Caco-2 (cell line): ENCODE measurements around the gene DIAPH3. TPM values are rescaled to one million over a fixed set of nuclear protein-coding genes. Genes with fewer than 3 reads are reported as not detected.

Experiments used
- BruUV-seq: library from RNA; stranded (reverse); fragments of 400-500 nt; replicated peaks from 2 replicates; lab custom pipeline; 2021; lab: Mats Ljungman, UMichigan
- CTCF ChIA-PET: fragments of 300-600 bp; sonication (Branson Sonifier 250); formaldehyde crosslinking; loops from one replicate; lab custom pipeline; 2022; ENCODE audit warnings: antibody characterized with exemption; lab: Charles Lee
- POLR2A ChIA-PET: fragments of 300-600 bp; sonication (Branson Sonifier 250); formaldehyde crosslinking; loops from one replicate; lab custom pipeline; 2022; ENCODE audit warnings: antibody characterized with exemption; lab: Charles Lee
- DNase-seq, 2 experiments: peaks; one replicate each; pipeline versions ENCODE4 v3.0.0 to v3.0.0-alpha.2; 2020 to 2022
- H3K27me3 ChIP-seq: replicated peaks from 2 replicates; pipeline ENCODE4 v1.6.0; 2011; ENCODE audit warnings: low read length; ENCODE audit not compliant: control insufficient read depth, insufficient read depth
- H3K36me3 ChIP-seq: 2 replicates; pipeline ENCODE4 v1.5.1; 2011; ENCODE audit warnings: low read length; ENCODE audit not compliant: control insufficient read depth, insufficient read depth
- H3K4me1 ChIP-seq: fragments of 250-450 bp; sonication (Bioruptor Pico); 2 replicates; pipeline ENCODE4 v1.5.1; 2020; ENCODE audit warnings: mild to moderate bottlenecking
- H3K4me3 ChIP-seq: 2 replicates; pipeline ENCODE4 v1.5.1; 2011; ENCODE audit warnings: low read depth, mild to moderate bottlenecking, control low read depth, low read length
- H3K9me3 ChIP-seq: fragments of 250-450 bp; sonication (Bioruptor Pico); 2 replicates; pipeline ENCODE4 v1.5.1; 2020; ENCODE audit warnings: mild to moderate bottlenecking, moderate library complexity
- H3K27ac Mint-ChIP-seq: one replicate; pipeline ENCODE4 v1.8.0; 2022; ENCODE audit warnings: mixed read lengths; ENCODE audit not compliant: unreplicated experiment
- H3K27me3 Mint-ChIP-seq: one replicate; pipeline ENCODE4 v1.8.0; 2022; ENCODE audit warnings: mixed read lengths; ENCODE audit not compliant: insufficient read depth, unreplicated experiment
- H3K36me3 Mint-ChIP-seq: one replicate; pipeline ENCODE4 v1.8.0; 2022; ENCODE audit warnings: mild to moderate bottlenecking, mixed read lengths; ENCODE audit not compliant: insufficient read depth, unreplicated experiment
- H3K4me1 Mint-ChIP-seq: one replicate; pipeline ENCODE4 v1.8.0; 2022; ENCODE audit warnings: low read depth, mixed read lengths; ENCODE audit not compliant: unreplicated experiment
- H3K4me3 Mint-ChIP-seq: one replicate; pipeline ENCODE4 v1.8.0; 2022; ENCODE audit warnings: mild to moderate bottlenecking, moderate library complexity, mixed read lengths; ENCODE audit not compliant: unreplicated experiment
- H3K9me3 Mint-ChIP-seq: one replicate; pipeline ENCODE4 v1.8.0; 2022; ENCODE audit warnings: mixed read lengths; ENCODE audit not compliant: unreplicated experiment
- intact Hi-C: fragments of 100-400 bp; cut with micrococcal nuclease; formaldehyde crosslinking; loops from one replicate; pipeline ENCODE4 v1.10.0; 2022; ENCODE audit not compliant: unreplicated experiment
- total RNA-seq: library from RNA; stranded (reverse); gene quantifications from 2 replicates; pipeline ENCODE4 v1.2.3, GENCODE V29; 2022
- TF ChIP-seq, protein P1 (sequence below), 2 experiments: fragments of 200-600 bp in 1 of 2; IDR thresholded peaks; 1 replicate in 1 of 2; 2 replicates in 1 of 2; pipeline versions ENCODE4 v1.5.1 to v1.8.0; 2011 to 2022; ENCODE audit warnings: antibody characterized with exemption in 1 of 2, control low read depth in 1 of 2, inconsistent platforms in 1 of 2, low read depth in 1 of 2, low read length in 1 of 2, mild to moderate bottlenecking in 1 of 2, moderate library complexity in 1 of 2; ENCODE audit not compliant: insufficient read depth in 1 of 2, severe bottlenecking in 1 of 2, unreplicated experiment in 1 of 2

The DIAPH3 gene
- total RNA-seq, 1 experiment from 2014 or later = 60.6 TPM

DNA sequence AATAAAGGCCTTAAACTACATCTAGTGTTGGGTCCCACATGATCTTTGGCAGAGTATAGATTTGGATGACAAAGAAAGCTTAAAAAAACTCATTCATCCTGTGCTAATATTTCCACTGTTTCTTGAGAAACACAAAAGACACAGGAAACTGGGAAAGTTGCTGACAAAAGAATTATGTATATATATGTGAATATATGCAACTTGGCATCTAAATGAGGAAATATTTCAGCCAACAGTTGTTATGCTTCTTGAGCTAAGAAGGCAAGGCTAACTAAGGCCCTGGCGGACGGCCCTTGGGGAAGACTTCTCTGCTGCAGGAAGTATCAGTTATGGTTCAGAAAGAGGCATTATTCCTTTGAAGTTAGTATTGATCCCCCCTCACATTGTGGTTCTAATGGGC lies 491.8 kb downstream of the DIAPH3 start:
- CTCF ChIA-PET = interaction anchor here (0.6 kb wide), 1 partner anchor 20 kb away, joined by 3 read pairs; no protein-coding TSS in a partner anchor
- Mint-ChIP-seq H3K27me3 (no peaks in the 10 kb centered on the region), H3K27ac (no peak overlapping the region), H3K9me3 (no peaks in the 10 kb centered on the region), H3K4me1 (peaks cover 14% of the 10 kb centered on the region), H3K4me3 (no peak overlapping the region), H3K36me3 (peaks cover 7% of the 10 kb centered on the region)
- H3K27me3 ChIP-seq = no peaks in the 10 kb centered on the region
- intact Hi-C loops = no loop called here
- H3K9me3 ChIP-seq = no peaks in the 10 kb centered on the region
- H3K4me3 ChIP-seq = no peak overlapping the region
- H3K4me1 ChIP-seq = peaks cover 26% of the 10 kb centered on the region
- DNase-seq = no peak
- H3K36me3 ChIP-seq = no peaks in the 10 kb centered on the region
- TF ChIP-seq, protein P1, sequence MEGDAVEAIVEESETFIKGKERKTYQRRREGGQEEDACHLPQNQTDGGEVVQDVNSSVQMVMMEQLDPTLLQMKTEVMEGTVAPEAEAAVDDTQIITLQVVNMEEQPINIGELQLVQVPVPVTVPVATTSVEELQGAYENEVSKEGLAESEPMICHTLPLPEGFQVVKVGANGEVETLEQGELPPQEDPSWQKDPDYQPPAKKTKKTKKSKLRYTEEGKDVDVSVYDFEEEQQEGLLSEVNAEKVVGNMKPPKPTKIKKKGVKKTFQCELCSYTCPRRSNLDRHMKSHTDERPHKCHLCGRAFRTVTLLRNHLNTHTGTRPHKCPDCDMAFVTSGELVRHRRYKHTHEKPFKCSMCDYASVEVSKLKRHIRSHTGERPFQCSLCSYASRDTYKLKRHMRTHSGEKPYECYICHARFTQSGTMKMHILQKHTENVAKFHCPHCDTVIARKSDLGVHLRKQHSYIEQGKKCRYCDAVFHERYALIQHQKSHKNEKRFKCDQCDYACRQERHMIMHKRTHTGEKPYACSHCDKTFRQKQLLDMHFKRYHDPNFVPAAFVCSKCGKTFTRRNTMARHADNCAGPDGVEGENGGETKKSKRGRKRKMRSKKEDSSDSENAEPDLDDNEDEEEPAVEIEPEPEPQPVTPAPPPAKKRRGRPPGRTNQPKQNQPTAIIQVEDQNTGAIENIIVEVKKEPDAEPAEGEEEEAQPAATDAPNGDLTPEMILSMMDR (IDR thresholded peaks at IDR 0.05; ENCODE audit: insufficient read depth in 1 of 2, low read depth in 1 of 2, low read length in 1 of 2, severe bottlenecking in 1 of 2, unreplicated experiment in 1 of 2) = no peak
- POLR2A ChIA-PET = no interaction called here
- no TSS peak for BruUV-seq

DNA sequence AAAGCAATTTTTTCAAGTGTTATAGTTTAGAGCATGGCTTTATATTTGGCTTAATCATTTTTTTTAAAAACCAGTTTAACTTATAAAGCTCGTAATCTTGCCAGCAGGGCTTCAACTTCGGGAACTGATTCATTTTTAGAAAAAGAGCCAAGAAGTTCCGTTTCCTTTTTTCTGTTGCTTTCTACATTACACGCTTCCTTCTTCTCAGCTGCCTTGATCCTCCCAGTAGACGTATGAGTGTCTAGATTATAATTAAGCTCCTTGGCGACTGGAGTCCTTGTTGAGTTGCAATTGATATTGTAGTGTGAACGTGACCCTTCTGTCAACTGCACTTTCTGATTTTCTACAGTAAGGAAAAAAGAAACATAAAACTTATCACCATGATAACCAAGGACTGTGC lies 497.2 kb downstream of the DIAPH3 start:
- Mint-ChIP-seq H3K27ac (no peak overlapping the region), H3K4me1 (peaks cover 27% of the 10 kb centered on the region), H3K36me3 (peaks cover 24% of the 10 kb centered on the region), H3K9me3 (no peaks in the 10 kb centered on the region), H3K4me3 (no peak overlapping the region), H3K27me3 (no peaks in the 10 kb centered on the region)
- Histone ChIP-seq H3K4me1 (peaks cover 22% of the 10 kb centered on the region), H3K27me3 (no peaks in the 10 kb centered on the region), H3K4me3 (no peak overlapping the region), H3K9me3 (no peaks in the 10 kb centered on the region), H3K36me3 (no peaks in the 10 kb centered on the region)
- BruUV-seq = no TSS peak
- POLR2A ChIA-PET = no interaction called here
- CTCF ChIA-PET = no interaction called here
- no peak for DNase-seq
- intact Hi-C loops = no loop called here
- TF ChIP-seq, protein P1 (IDR thresholded peaks at IDR 0.05; ENCODE audit: insufficient read depth in 1 of 2, low read depth in 1 of 2, low read length in 1 of 2, severe bottlenecking in 1 of 2, unreplicated experiment in 1 of 2) = no peak

DNA sequence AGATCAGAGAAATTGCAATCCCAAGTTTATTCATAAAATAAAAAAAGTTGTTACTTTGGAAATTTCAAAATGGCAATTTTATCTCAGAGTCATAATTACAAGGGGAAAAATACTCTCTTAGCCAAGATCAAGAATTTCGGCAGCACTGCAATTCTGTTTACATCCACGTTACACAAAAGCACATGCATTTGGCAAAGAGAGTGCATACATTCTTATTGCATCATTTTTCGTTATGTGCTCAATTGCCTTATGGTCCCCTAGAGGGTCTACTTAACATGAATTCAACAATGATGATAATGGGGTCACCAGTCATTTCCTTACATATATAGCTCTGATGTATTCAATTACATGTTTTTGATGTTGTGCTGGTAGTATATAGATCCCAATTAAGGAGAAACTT lies 498.0 kb downstream of the DIAPH3 start:
- DNase-seq = no peak
- Mint-ChIP-seq H3K27ac (no peak overlapping the region), H3K4me3 (no peak overlapping the region), H3K4me1 (peaks cover 27% of the 10 kb centered on the region), H3K9me3 (no peaks in the 10 kb centered on the region), H3K27me3 (no peaks in the 10 kb centered on the region), H3K36me3 (peaks cover 24% of the 10 kb centered on the region)
- no peaks in the 10 kb centered on the region for H3K27me3 ChIP-seq
- intact Hi-C loops = no loop called here
- TF ChIP-seq, protein P1 (IDR thresholded peaks at IDR 0.05; ENCODE audit: insufficient read depth in 1 of 2, low read depth in 1 of 2, low read length in 1 of 2, severe bottlenecking in 1 of 2, unreplicated experiment in 1 of 2) = no peak
- BruUV-seq = TSS peak; percentile 69
- H3K36me3 ChIP-seq = no peaks in the 10 kb centered on the region
- CTCF ChIA-PET = no interaction called here
- H3K4me3 ChIP-seq = no peak overlapping the region
- peaks cover 18% of the 10 kb centered on the region for H3K4me1 ChIP-seq
- POLR2A ChIA-PET = interaction anchor here (0.5 kb wide), 1 partner anchor 101 kb away, joined by 3 read pairs; no protein-coding TSS in a partner anchor
- H3K9me3 ChIP-seq = no peaks in the 10 kb centered on the region
